Liver (tissue), 3 donors: Measurements from ENCODE around the gene ZNF487.

ENCODE experiments used
- ATF3 ChIP-seq: IDR thresholded peaks from 2 replicates; pipeline ENCODE4 v1.6.1; 2016; ENCODE audit warnings: antibody characterized with exemption
- CTCF ChIP-seq: fragments of 150-350 bp; IDR thresholded peaks from 2 replicates; pipeline ENCODE4 v1.5.1; 2017; ENCODE audit warnings: improper control_type of control experiment, low read depth, low read length; ENCODE audit not compliant: missing input control
- GABPA ChIP-seq, 2 donors: IDR thresholded peaks in 1 of 2; conservative IDR thresholded peaks in 1 of 2; 2 replicates each; pipeline ENCODE4 v1.6.1; 2016; ENCODE audit warnings: antibody characterized with exemption in 2 of 2, mild to moderate bottlenecking in 1 of 2, moderate library complexity in 1 of 2
- JUND ChIP-seq, 2 donors: IDR thresholded peaks; 2 replicates each; pipeline ENCODE4 v1.6.1; 2016; ENCODE audit warnings: antibody characterized with exemption in 2 of 2
- RAD21 ChIP-seq, 2 donors: IDR thresholded peaks; 2 replicates each; pipeline ENCODE4 v1.6.1; 2016; ENCODE audit warnings: antibody characterized with exemption in 2 of 2, mild to moderate bottlenecking in 2 of 2
- RXRA ChIP-seq, 2 donors: IDR thresholded peaks; 2 replicates each; pipeline ENCODE4 v1.6.1; 2017 to 2018; ENCODE audit warnings: antibody characterized with exemption in 2 of 2, mild to moderate bottlenecking in 1 of 2
- ZBTB33 ChIP-seq: IDR thresholded peaks from 2 replicates; pipeline ENCODE4 v1.6.1; 2016; ENCODE audit warnings: antibody characterized with exemption
- donor health status: healthy.
- donor health status: healthy.

GRCh38 chr10:43491855-43492254 is 54.9 kb downstream of the ZNF487 start:
- TF ChIP-seq ATF3 (no peak), ZBTB33 (no peak), RAD21 (IDR thresholded peaks at IDR 0.05) (no peak), CTCF (no peak), RXRA (IDR thresholded peaks at IDR 0.05) (no peak), JUND (IDR thresholded peaks at IDR 0.05) (no peak), GABPA (IDR thresholded peaks at IDR 0.05 in 1 of 2, conservative IDR thresholded peaks at IDR 0.05 in 1 of 2) (no peak)
